VCaP (cell line): Measurements from ENCODE around the gene RET.

Experiments used
- H3K27ac ChIP-seq: fragments of 450-650 bp; 2 replicates; pipeline ENCODE4 v1.5.1; 2017
- TF ChIP-seq, protein P1 (sequence below): fragments of 450-650 bp; conservative IDR thresholded peaks from 2 replicates; pipeline ENCODE4 v1.5.1; 2017; ENCODE audit warnings: mild to moderate bottlenecking, moderate library complexity

RET gene

DNA sequence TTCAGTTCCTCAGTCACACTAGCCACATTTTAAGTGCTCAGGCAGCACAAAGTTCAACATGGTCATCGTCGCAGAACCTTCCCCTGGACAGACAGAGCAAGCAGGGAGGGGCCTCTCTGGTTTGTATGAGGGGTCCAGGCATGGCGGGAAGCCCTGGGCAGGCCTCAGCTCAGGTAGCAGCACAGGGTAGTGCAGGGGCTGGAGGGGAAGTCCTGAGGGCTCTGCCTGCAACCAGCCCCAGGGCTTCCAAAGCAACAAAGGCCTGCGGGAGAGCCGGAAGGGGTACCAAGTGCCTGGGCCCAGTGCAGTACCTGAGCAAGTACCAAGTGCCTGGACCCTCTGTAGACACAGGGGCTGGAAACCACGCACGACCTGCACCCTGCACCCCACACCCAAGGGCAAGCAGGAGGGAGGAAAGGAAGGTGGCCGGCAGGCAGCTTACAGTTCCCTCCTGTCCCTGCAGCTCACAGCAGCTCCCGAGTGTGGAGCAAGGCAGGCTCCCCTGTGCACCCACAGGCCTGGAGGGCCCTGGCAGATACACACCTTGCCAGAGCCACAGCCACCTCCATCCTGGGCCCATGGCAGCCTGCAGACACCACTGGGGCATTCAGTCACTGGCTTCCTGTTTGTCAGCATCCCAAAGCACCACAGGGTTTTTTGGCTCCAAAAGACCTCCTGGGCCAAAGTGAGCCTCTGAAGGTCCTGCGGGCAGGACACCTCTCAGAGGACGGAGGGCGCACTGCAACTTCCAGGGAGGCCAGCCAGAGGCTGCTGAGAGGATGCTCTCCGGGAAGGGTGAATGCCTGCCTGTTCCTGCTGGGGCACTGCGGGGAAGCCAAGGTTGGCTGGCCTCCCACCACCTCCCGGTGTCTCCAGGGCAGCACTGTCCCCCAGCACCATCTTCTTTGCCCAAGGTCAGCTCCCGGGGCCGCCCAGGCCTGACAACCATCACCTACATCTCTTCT, 6.5 kb upstream of the RET start:
- H3K27ac ChIP-seq = no peak overlapping the region
- TF ChIP-seq, protein P1, sequence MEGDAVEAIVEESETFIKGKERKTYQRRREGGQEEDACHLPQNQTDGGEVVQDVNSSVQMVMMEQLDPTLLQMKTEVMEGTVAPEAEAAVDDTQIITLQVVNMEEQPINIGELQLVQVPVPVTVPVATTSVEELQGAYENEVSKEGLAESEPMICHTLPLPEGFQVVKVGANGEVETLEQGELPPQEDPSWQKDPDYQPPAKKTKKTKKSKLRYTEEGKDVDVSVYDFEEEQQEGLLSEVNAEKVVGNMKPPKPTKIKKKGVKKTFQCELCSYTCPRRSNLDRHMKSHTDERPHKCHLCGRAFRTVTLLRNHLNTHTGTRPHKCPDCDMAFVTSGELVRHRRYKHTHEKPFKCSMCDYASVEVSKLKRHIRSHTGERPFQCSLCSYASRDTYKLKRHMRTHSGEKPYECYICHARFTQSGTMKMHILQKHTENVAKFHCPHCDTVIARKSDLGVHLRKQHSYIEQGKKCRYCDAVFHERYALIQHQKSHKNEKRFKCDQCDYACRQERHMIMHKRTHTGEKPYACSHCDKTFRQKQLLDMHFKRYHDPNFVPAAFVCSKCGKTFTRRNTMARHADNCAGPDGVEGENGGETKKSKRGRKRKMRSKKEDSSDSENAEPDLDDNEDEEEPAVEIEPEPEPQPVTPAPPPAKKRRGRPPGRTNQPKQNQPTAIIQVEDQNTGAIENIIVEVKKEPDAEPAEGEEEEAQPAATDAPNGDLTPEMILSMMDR = no peak

DNA sequence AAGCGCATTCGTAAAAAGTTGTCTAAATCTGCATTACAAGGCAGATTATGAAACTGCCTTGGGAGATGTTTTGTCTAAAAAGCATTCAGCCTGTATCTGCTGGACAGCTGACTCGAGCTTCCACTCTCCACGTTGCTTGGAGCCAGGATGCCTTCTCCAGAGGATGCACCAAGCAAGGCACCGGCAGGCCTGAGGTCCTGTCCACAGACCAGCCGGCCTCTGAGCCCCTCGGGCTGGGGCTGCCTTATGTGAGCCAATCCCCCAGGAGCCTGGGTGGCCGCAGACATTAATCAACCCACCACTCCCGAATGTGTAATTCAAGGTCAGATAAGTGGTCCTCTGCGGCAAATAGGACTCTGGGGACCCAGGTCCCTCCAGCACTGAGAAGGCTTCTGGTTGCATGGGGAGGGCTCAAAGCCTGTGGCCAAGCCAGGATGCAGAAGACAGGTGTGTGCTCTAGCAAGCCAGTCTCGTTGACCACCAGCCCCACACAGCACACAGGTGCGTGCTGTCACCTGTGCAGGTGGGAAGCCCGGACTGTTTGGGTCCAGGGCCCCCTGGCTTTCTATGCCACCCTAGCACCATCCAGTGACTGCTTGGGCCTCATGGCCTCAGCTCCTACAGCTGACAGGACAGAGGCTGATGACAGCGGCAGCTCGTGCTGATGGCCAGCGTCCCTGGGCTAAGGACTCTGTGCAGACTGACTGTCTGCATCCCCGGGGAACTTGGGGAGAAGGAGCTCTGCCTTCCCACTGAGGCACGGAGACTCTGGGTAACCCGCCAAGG, 4.8 kb upstream of the RET start:
- H3K27ac ChIP-seq = no peak overlapping the region
- TF ChIP-seq, protein P1 = no peak

DNA sequence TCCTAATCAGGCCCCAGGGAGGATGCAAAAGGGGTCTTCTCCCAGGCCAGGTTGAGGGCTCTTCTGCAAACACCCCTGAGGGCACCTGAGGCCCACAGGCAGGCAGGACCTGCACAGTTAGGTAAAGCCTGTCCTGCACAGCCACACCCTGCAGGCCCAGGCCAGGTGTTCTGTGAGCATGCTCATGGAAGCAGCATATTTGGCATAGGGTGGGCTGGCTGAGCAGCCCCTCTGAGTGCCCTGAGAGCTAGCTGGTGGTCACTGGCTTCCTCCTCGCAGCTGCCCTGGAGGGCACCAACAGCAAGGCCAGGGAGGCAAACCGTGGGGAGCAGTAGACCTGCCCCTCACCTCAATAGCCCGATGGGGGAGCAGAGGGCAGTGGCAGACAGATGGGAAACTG, 3.7 kb upstream of the RET start:
- TF ChIP-seq, protein P1 = no peak
- no peak overlapping the region for H3K27ac ChIP-seq

DNA sequence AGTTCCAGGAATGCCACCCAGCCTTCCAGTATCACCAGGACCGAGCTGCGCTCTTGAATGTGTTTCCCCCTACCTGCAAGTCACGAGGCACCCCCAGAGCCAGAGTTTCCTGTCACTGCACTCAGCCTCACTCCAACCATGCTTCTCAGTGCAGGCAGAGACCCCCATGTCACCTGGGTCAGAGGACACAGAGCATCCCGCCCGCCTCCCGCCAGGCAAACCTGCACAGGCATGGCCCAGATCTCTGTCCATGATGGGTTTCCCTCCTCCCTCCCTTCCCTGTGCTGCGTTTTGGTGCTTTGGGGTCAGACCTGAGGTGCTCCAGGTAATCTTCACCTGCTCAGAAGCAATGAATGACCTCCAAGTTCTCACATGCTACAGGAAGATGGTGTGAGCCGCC, 3.1 kb upstream of the RET start:
- TF ChIP-seq, protein P1 = no peak
- H3K27ac ChIP-seq = no peak overlapping the region

DNA sequence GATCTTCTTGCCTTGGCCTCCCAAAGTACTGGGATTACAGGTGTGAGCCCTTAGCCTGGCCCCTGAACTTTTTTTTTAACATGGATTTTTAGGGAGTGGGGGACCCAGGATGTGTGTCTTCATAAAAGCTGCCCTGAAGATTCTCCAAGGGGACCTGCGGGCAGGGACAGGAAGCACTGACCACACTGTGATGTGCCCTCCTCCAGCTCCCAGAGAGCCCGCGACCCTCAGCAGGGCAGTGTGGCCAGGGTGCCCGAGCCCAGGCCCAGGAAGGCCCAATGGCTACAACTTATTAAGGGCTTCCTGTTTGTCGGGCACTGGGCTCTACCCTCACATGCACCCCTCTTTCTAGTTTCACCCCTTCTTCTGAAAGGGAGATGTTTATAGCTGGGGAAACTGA, 2.5 kb upstream of the RET start:
- TF ChIP-seq, protein P1 = no peak

DNA sequence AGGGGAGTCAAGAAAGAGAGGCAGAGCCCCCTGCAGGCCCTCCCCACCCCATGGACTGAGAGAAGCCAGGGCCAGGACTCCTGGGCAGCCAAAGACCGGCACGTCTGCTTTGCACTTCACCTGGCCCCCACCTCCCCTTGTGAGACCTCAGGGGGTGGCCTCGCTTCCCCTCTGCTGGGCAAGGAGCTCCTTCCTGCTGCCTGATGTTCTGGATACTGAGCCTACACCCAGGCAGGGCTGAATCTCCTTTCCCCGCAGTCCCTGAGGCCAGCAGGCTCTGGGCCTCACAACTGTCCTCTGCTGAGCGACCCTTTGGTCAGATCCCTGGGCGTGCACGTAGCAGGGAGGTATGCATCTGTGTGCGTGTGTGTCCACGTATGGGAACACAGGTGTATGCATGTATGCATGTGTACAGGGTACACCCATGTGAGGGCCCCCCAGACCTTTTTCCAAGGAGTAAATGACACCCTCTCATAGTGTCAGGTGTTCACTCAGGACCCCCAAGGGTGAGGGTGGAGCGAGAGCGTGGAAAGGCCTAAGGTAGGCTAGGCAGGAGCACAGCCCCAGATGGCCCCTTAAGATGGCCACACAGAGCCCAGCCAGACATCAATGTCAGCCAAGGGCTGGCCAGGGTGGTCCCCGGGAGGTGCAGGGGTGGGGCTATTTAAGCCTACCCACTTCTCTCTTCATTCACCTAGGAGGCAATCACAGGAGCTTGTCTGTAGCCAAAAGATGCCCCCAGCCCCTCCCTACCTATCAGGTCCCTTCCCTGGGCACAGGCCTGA, 1.9 kb upstream of the RET start:
- H3K27ac ChIP-seq = no peak overlapping the region
- TF ChIP-seq, protein P1 = no peak

More for the DNA sequence above, 2.5 kb upstream of the RET start:
- H3K27ac ChIP-seq = no peak overlapping the region
